Measurements from ENCODE around the gene SLC25A18. TPM values are rescaled to one million over a fixed set of nuclear protein-coding genes. Genes with fewer than 3 reads are reported as not detected.
"Not testable (repeated sequence)": the region's sequence is repeated elsewhere in the genome, so short reads cannot be mapped to it uniquely, and the experiment has no call there.

The SLC25A18 gene, protein sequence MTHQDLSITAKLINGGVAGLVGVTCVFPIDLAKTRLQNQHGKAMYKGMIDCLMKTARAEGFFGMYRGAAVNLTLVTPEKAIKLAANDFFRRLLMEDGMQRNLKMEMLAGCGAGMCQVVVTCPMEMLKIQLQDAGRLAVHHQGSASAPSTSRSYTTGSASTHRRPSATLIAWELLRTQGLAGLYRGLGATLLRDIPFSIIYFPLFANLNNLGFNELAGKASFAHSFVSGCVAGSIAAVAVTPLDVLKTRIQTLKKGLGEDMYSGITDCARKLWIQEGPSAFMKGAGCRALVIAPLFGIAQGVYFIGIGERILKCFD
- 2.2 TPM for total RNA-seq (ENCODE audit: unreplicated experiment)
- long read RNA-seq = 0 reads

DNA sequence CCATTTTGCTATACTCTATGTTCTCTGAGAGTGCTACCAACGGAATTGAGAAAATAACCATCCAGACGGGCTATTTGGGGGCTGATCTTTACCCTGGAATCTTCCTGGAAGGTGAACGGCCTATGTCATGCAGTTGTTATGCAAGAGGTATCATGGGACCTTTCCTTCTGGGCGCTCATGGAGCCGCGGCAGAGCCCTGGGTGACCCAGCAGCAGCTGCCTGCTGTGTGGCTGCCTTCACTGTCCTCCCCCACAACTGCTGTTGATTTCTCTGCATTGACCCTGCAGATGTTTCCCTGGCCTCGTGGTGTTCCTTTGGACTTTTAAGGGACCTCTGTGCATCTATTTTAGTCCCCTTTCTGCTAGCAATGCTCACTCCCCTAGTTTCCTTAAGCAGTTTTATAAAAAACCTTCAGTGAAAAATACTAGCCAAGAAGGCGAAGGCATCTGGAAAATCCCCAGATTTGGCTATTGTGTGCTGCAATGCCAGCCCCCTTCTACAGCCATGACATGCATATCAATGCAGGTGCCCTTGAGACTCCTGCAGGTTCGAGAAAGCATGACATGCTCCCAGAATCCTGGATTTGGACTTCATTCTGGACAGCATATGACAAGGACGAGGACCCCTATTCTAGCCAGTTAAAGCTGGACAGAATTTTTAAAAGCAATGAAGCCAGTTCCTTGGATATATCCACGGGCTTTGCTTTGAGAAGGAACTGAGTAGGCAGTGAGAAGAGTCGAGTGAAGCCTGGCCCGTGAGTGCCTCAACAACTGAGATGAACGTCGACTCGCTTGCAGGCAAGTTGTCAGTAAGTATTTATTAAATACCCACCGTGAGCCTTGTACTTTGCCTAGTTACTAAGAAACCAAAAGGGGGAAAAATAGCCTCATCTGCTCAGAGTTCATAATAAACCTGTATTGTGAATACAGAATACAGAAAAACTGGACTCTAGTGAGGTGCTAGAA, at the start of gene SLC25A18:
Gene SLC25A18 (plus strand): TSS at position 593 of the 965 bp plus-strand sequence. CDS start 16,447 bp downstream, outside the sequence.
- Mint-ChIP-seq H3K27me3 (ENCODE audit: unreplicated experiment) (peaks cover 14% of the 10 kb centered on the region), H3K9me3 (ENCODE audit: unreplicated experiment) (no peaks in the 10 kb centered on the region), H3K27ac (ENCODE audit: unreplicated experiment) (no peak within 1 kb of the TSS), H3K4me1 (ENCODE audit: unreplicated experiment) (no peaks in the 10 kb centered on the region), H3K4me3 (ENCODE audit: unreplicated experiment) (peak within 1 kb of the TSS; percentile 31), H3K36me3 (ENCODE audit: low read depth, unreplicated experiment) (peaks cover 24% of the 10 kb centered on the region)
- TF ChIP-seq, protein P1, sequence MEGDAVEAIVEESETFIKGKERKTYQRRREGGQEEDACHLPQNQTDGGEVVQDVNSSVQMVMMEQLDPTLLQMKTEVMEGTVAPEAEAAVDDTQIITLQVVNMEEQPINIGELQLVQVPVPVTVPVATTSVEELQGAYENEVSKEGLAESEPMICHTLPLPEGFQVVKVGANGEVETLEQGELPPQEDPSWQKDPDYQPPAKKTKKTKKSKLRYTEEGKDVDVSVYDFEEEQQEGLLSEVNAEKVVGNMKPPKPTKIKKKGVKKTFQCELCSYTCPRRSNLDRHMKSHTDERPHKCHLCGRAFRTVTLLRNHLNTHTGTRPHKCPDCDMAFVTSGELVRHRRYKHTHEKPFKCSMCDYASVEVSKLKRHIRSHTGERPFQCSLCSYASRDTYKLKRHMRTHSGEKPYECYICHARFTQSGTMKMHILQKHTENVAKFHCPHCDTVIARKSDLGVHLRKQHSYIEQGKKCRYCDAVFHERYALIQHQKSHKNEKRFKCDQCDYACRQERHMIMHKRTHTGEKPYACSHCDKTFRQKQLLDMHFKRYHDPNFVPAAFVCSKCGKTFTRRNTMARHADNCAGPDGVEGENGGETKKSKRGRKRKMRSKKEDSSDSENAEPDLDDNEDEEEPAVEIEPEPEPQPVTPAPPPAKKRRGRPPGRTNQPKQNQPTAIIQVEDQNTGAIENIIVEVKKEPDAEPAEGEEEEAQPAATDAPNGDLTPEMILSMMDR (IDR thresholded peaks at IDR 0.05; ENCODE audit: unreplicated experiment) = no peak
- no peak for DNase-seq (ENCODE audit: low spot score)

DNA sequence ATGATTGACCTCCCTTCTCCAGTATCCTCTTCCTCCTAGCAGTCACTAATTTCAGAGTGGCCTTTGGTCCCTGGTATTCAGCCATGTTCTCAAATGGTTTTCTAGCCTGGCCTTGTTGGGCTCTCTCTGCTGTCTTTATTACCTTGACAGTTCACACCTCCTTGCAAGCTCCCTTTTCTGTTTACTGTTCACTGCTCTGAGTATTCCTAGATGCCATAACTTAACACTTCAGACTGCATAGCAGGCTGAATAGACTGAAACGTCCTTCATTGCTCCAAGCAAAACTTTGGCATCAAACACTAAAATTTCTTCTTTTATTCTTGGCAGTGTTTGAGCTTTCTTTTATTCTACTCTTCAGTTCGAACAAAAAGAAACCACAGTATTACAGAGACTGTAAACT, 49.7 kb upstream of the SLC25A18 start:
- Mint-ChIP-seq H3K4me1 (ENCODE audit: unreplicated experiment) (peaks cover 2% of the 10 kb centered on the region), H3K4me3 (ENCODE audit: unreplicated experiment) (no peak overlapping the region), H3K27ac (ENCODE audit: unreplicated experiment) (no peak overlapping the region), H3K27me3 (ENCODE audit: unreplicated experiment) (peaks cover 2% of the 10 kb centered on the region), H3K36me3 (ENCODE audit: low read depth, unreplicated experiment) (peaks cover 43% of the 10 kb centered on the region), H3K9me3 (ENCODE audit: unreplicated experiment) (no peaks in the 10 kb centered on the region)
- TF ChIP-seq, protein P1 (IDR thresholded peaks at IDR 0.05; ENCODE audit: unreplicated experiment) = no peak
- no peak for DNase-seq (ENCODE audit: low spot score)

- Mint-ChIP-seq H3K36me3 (ENCODE audit: low read depth, unreplicated experiment) (peaks cover 42% of the 10 kb centered on the region), H3K4me1 (ENCODE audit: unreplicated experiment) (peaks cover 2% of the 10 kb centered on the region), H3K27ac (ENCODE audit: unreplicated experiment) (no peak overlapping the region), H3K9me3 (ENCODE audit: unreplicated experiment) (no peaks in the 10 kb centered on the region), H3K4me3 (ENCODE audit: unreplicated experiment) (no peak overlapping the region), H3K27me3 (ENCODE audit: unreplicated experiment) (peaks cover 2% of the 10 kb centered on the region)
- TF ChIP-seq, protein P1 (IDR thresholded peaks at IDR 0.05; ENCODE audit: unreplicated experiment) = no peak
- no peak for DNase-seq (ENCODE audit: low spot score)
These were observed 49.2 kb upstream of the SLC25A18 start for GRCh38 chr22:17514084-17514483.

GRCh38 chr22:17518406-17518805, 44.9 kb upstream of the SLC25A18 start:
- peaks cover 22% of the 10 kb centered on the region for H3K36me3 Mint-ChIP-seq (ENCODE audit: low read depth, unreplicated experiment)
- TF ChIP-seq, protein P1 (IDR thresholded peaks at IDR 0.05; ENCODE audit: unreplicated experiment) = no peak
- H3K4me3 Mint-ChIP-seq (ENCODE audit: unreplicated experiment) = no peak overlapping the region
- DNase-seq (ENCODE audit: low spot score) = no peak
- H3K9me3 Mint-ChIP-seq (ENCODE audit: unreplicated experiment) = no peaks in the 10 kb centered on the region
- H3K27me3 Mint-ChIP-seq (ENCODE audit: unreplicated experiment) = no peaks in the 10 kb centered on the region
- peaks cover 2% of the 10 kb centered on the region for H3K4me1 Mint-ChIP-seq (ENCODE audit: unreplicated experiment)
- peak overlapping the region; percentile 5 for H3K27ac Mint-ChIP-seq (ENCODE audit: unreplicated experiment)

DNA sequence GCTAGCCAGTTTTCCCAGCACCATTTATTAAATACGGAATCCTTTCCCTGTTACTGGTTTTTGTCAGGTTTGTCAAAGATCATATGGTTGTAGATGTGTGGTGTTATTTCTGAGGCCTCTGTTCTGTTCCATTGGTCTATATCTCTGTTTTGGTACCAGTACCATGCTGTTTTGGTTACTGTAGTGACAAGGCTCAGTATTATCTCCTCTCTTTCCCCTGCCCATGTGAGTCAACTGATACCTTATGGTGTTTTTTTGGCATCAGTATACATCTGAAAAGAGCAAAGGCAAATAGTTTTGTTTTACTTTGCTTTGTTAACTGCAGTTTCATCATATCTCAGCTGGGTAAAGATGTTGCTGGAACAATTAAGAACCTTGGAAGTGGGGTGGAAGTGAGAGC, 41.3 kb upstream of the SLC25A18 start:
- H3K9me3 Mint-ChIP-seq (ENCODE audit: unreplicated experiment); H3K27ac Mint-ChIP-seq (ENCODE audit: unreplicated experiment); H3K4me3 Mint-ChIP-seq (ENCODE audit: unreplicated experiment); DNase-seq (ENCODE audit: low spot score); H3K27me3 Mint-ChIP-seq (ENCODE audit: unreplicated experiment); H3K4me1 Mint-ChIP-seq (ENCODE audit: unreplicated experiment): not testable (repeated sequence)
- peaks cover 34% of the 10 kb centered on the region for H3K36me3 Mint-ChIP-seq (ENCODE audit: low read depth, unreplicated experiment)

All from endothelial cell (in vitro differentiated cells).